GM12878 (cell line): Measurements from ENCODE around the gene NT5DC3. TPM values are rescaled to one million over a fixed set of nuclear protein-coding genes. Genes with fewer than 3 reads are reported as not detected.

Source experiments
- ATAC-seq: fragments of 200-7000 bp; cut with Tn5 transposase; 3 replicates; pipeline ENCODE4 v1.9.1; 2020; ENCODE audit warnings: mild to moderate bottlenecking, moderate library complexity
- BruUV-seq: library from RNA; stranded (reverse); fragments of 400-500 nt; replicated peaks from 2 replicates; lab custom pipeline; 2021; lab: Mats Ljungman, UMichigan
- CTCF ChIA-PET: fragments of 300-600 bp; sonication (Branson Sonifier 250); formaldehyde crosslinking; extraction: SDS; loops from one replicate; lab custom pipeline; 2021; ENCODE audit warnings: inconsistent platforms; lab: Yijun Ruan, JAX
- POLR2A ChIA-PET: fragments of 350-600 bp; formaldehyde crosslinking; extraction: SDS; loops from one replicate; lab custom pipeline; 2021; ENCODE audit warnings: inconsistent platforms; lab: Charles Lee
- RAD21 ChIA-PET: fragments of 300-600 bp; sonication (Branson Sonifier 250); formaldehyde crosslinking; loops from one replicate; lab custom pipeline; 2023; ENCODE audit warnings: antibody characterized with exemption; ENCODE audit not compliant: unreplicated experiment; lab: Charles Lee
- SMC1A ChIA-PET: fragments of 300-600 bp; sonication (Branson Sonifier 250); formaldehyde crosslinking; loops from one replicate; lab custom pipeline; 2023; ENCODE audit not compliant: unreplicated experiment, uncharacterized antibody; lab: Charles Lee
- DNase-seq: peaks from one replicate; pipeline ENCODE4 v3.0.0-alpha.2; 2011; ENCODE audit warnings: low read depth, low spot score
- FAIRE-seq: peaks from 3 replicates; lab custom pipeline; 2011; peaks lifted over from hg19 to GRCh38; lab: Jason Lieb, UNC
- H2AFZ ChIP-seq: 2 replicates; pipeline ENCODE4 v1.6.0; 2011; ENCODE audit warnings: low read depth, low read length, control low read depth; ENCODE audit not compliant: control insufficient read depth
- H3K27ac ChIP-seq: 2 replicates; pipeline ENCODE4 v1.5.1; 2011; ENCODE audit warnings: control low read depth; ENCODE audit not compliant: control insufficient read depth, insufficient read depth
- H3K27me3 ChIP-seq, 2 experiments: replicated peaks in 1 of 2; 2 replicates each; pipeline versions ENCODE4 v1.6.0 to v1.6.1; 2011; ENCODE audit warnings: low read length in 1 of 2; ENCODE audit not compliant: control insufficient read depth in 2 of 2, insufficient read depth in 2 of 2
- H3K36me3 ChIP-seq, 2 experiments: 2 replicates each; pipeline ENCODE4 v1.5.1; 2011; ENCODE audit warnings: low read length in 1 of 2; ENCODE audit not compliant: control insufficient read depth in 2 of 2, insufficient read depth in 2 of 2
- H3K4me1 ChIP-seq: 2 replicates; pipeline ENCODE4 v1.6.1; 2011; ENCODE audit warnings: mild to moderate bottlenecking, low read length, moderate library complexity, mixed read lengths; ENCODE audit not compliant: control insufficient read depth, insufficient read depth
- H3K4me2 ChIP-seq: 2 replicates; pipeline ENCODE4 v1.6.0; 2011; ENCODE audit warnings: control low read depth; ENCODE audit not compliant: control insufficient read depth, insufficient read depth
- H3K4me3 ChIP-seq: fragments of 200-600 bp; sonication (generic); 2 replicates; pipeline ENCODE4 v1.5.1; 2016
- H3K79me2 ChIP-seq: 2 replicates; pipeline ENCODE4 v1.6.0; 2011; ENCODE audit warnings: low read length; ENCODE audit not compliant: control insufficient read depth, insufficient read depth
- H3K9ac ChIP-seq: 2 replicates; pipeline ENCODE4 v1.8.0; 2011; ENCODE audit warnings: low read length, control low read depth, mixed read lengths; ENCODE audit not compliant: control insufficient read depth, insufficient read depth
- H3K9me3 ChIP-seq: replicated peaks from 3 replicates; pipeline ENCODE4 v1.5.1; 2011; ENCODE audit warnings: mild to moderate bottlenecking, low read length; ENCODE audit not compliant: control insufficient read depth, insufficient read depth
- H4K20me1 ChIP-seq: 2 replicates; pipeline ENCODE4 v1.6.0; 2011; ENCODE audit not compliant: control insufficient read depth, insufficient read depth
- ASH2L ChIP-seq: fragments of 300-600, 200-600 bp; sonication (generic); IDR thresholded peaks from 2 replicates; pipeline ENCODE4 v1.6.1; 2017; ENCODE audit warnings: low read depth, mild to moderate bottlenecking, borderline replicate concordance
- ATF2 ChIP-seq: IDR thresholded peaks from 2 replicates; pipeline ENCODE4 v1.6.1; 2012; ENCODE audit warnings: low read length, inconsistent platforms
- BCL11A ChIP-seq: IDR thresholded peaks from 2 replicates; pipeline ENCODE4 v1.6.1; 2011; ENCODE audit warnings: low read depth, low read length
- CREB1 ChIP-seq: IDR thresholded peaks from 2 replicates; pipeline ENCODE4 v1.6.1; 2012; ENCODE audit warnings: low read depth, mild to moderate bottlenecking, inconsistent platforms
- HDGF ChIP-seq: fragments of 450-650 bp; IDR thresholded peaks from 2 replicates; pipeline ENCODE4 v1.6.1; 2016; ENCODE audit warnings: antibody characterized with exemption
- HSF1 ChIP-seq: fragments of 150-350 bp; IDR thresholded peaks from 2 replicates; pipeline ENCODE4 v1.6.1; 2014; ENCODE audit warnings: mild to moderate bottlenecking, low read depth, low read length
- IRF3 ChIP-seq: fragments of 450-650 bp; IDR thresholded peaks from 2 replicates; pipeline ENCODE4 v1.6.1; 2014; ENCODE audit warnings: mild to moderate bottlenecking
- MEF2A ChIP-seq: IDR thresholded peaks from 2 replicates; pipeline ENCODE4 v1.6.1; 2011; ENCODE audit warnings: low read depth, mild to moderate bottlenecking, low read length, moderate library complexity; ENCODE audit not compliant: insufficient read depth
- NFIC ChIP-seq: IDR thresholded peaks from 2 replicates; pipeline ENCODE4 v1.6.1; 2012; ENCODE audit warnings: low read depth, mild to moderate bottlenecking, inconsistent platforms, low read length, moderate library complexity
- PAX8 ChIP-seq: fragments of 450-650 bp; IDR thresholded peaks from 2 replicates; pipeline ENCODE4 v1.6.1; 2017; ENCODE audit warnings: mild to moderate bottlenecking, moderate library complexity
- POLR2AphosphoS2 ChIP-seq: IDR thresholded peaks from 2 replicates; pipeline ENCODE4 v1.6.1; 2011; ENCODE audit warnings: low read depth, mild to moderate bottlenecking, low read length, improper control_type of control experiment, moderate library complexity
- RAD51 ChIP-seq: fragments of 450-650 bp; IDR thresholded peaks from 2 replicates; pipeline ENCODE4 v1.6.1; 2016; ENCODE audit warnings: moderate library complexity, mild to moderate bottlenecking, inconsistent platforms
- SREBF2 ChIP-seq: IDR thresholded peaks from 2 replicates; pipeline ENCODE4 v1.6.1; 2012; ENCODE audit warnings: mild to moderate bottlenecking, low read length
- SUPT20H ChIP-seq: IDR thresholded peaks from 2 replicates; pipeline ENCODE4 v1.6.1; 2011; ENCODE audit warnings: low read depth, mild to moderate bottlenecking, low read length, moderate library complexity, borderline replicate concordance; ENCODE audit not compliant: control insufficient read depth
- WGBS: methylation state at CpG from one replicate; pipeline ENCODE4 v1.1.6; 2016; ENCODE audit warnings: low lambda C conversion rate; ENCODE audit not compliant: insufficient replicate concordance, insufficient coverage; ENCODE audit errors: missing lambda C conversion rate; 5-methylcytosine and 5-hydroxymethylcytosine counted together
- in situ Hi-C: fragments of 300-500 bp; cut with MboI; formaldehyde crosslinking; loops from 9 replicates; pipeline ENCODE4 v1.14.3; 2018; ENCODE audit warnings: mixed read lengths
- intact Hi-C: fragments of 100-400 bp; cut with micrococcal nuclease; formaldehyde crosslinking; loops from one replicate; pipeline ENCODE4 v1.14.2; 2022; ENCODE audit not compliant: unreplicated experiment
- polyA plus RNA-seq, 11 experiments: library from polyadenylated mRNA; depleted of rRNA in 4 of 11; unstranded in 6 of 11; stranded (reverse) in 5 of 11; fragments of >200 nt; fragmentation: Nextera tagmentation in 4 of 11; fragmentation: Illumina TruSeq in 1 of 11; extraction: Ambion mirVana in 4 of 11; extraction: Trizol in 1 of 11; gene quantifications; 1 replicate in 1 of 11; 2 replicates in 10 of 11; pipeline versions ENCODE4 v1.2.1 to v1.2.3, GENCODE V29; 2011 to 2016; ENCODE audit warnings: inconsistent platforms in 2 of 11, missing spikeins in 2 of 11, low read depth in 1 of 11
- total RNA-seq, 4 experiments: library from RNA; depleted of rRNA in 3 of 4; stranded (reverse); fragments of >200 nt in 3 of 4; fragmentation: Illumina TruSeq in 1 of 4; extraction: Trizol in 1 of 4; gene quantifications; 2 replicates each; pipeline versions ENCODE4 v1.2.1 to v1.2.3, GENCODE V29; 2013 to 2021
- TF ChIP-seq, protein P1 (sequence below): fragments of 450-650 bp; IDR thresholded peaks from 2 replicates; pipeline ENCODE4 v1.6.1; 2016; ENCODE audit warnings: mild to moderate bottlenecking

The NT5DC3 gene
- total and polyA plus RNA-seq, 10 of the 15 experiments (the other 5 are each of a cell fraction or from before 2014, with no cell fraction given): 2.0 to 12.4 (median 5.9) TPM

DNA sequence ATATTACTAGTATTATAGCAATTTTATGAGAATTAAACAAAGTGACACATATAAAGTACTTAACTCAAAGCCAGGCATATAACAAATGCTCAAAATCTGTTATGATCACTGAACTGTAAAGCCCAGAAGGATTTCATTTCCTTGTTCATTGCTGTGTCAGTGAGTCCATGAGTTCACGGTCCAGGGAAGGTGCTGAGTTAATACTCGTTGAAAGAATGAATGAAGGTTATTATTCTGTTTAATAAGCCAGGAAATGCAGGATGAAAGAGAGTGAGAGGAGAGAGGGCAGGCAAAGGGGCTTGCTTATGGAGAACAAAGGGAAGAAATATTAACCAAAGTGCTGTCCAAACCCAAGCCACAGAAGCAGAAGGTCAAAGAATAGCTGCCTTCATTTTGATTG, 40.2 kb upstream of the NT5DC3 start (continued):
- TF ChIP-seq HSF1 (no peak), POLR2AphosphoS2 (no peak), IRF3 (no peak), ASH2L (no peak), SREBF2 (no peak), SUPT20H (no peak)
- TF ChIP-seq, all 136 proteins: peak for 3

GRCh38 chr12:103880299-103881142, 39.5 kb upstream of the NT5DC3 start:
- no peaks in the 10 kb centered on the region for H3K36me3 ChIP-seq
- ChIA-PET POLR2A (interaction anchor here (0.6 to 5.8 kb wide), 8 partner anchors 39 to 756 kb away, joined by 3 to 73 read pairs (median 3); partner anchors contain the start of genes HSP90B1, NT5DC3 and TDG), CTCF (interaction anchor here (0.7 to 10.6 kb wide), 14 partner anchors 10 to 477 kb away, joined by 3 to 239 read pairs (median 4); no protein-coding TSS in a partner anchor), RAD21 (interaction anchor here (0.5 to 7.0 kb wide), 11 partner anchors 9 to 408 kb away, joined by 3 to 121 read pairs (median 5); partner anchors contain the start of genes HCFC2, HSP90B1, NFYB and TDG), SMC1A (interaction anchor here (0.5 to 7.3 kb wide), 18 partner anchors 10 to 795 kb away, joined by 3 to 125 read pairs (median 4); partner anchors contain the start of genes HSP90B1 and TDG)
- H3K79me2 ChIP-seq: no peaks in the 10 kb centered on the region
- DNase-seq: peak; percentile 74
- no peaks in the 10 kb centered on the region for H3K9me3 ChIP-seq
- ATAC-seq: peak; percentile 79
- H2AFZ ChIP-seq: peak overlapping the region; percentile 21
- H3K4me3 ChIP-seq: peak overlapping the region; percentile 39; the same call in 1 of the 2 replicates
- in situ Hi-C loops (loop anchor here (5.0 kb wide), 1 partner anchor 227 kb away; no protein-coding TSS in a partner anchor), intact Hi-C loops (loop anchor here (2.0 to 10.0 kb wide), 3 partner anchors 48 to 474 kb away; partner anchors contain the start of gene TDG)
- H3K9ac ChIP-seq: peak overlapping the region; percentile 10; the same call in 1 of the 2 replicates
- no peak for FAIRE-seq
- BruUV-seq: TSS peak; percentile 60
- H3K4me2 ChIP-seq: peak overlapping the region; percentile 12
- no peaks in the 10 kb centered on the region for H3K27me3 ChIP-seq
- H4K20me1 ChIP-seq: no peaks in the 10 kb centered on the region
- peaks cover 35% of the 10 kb centered on the region for H3K4me1 ChIP-seq
- WGBS: 13% methylated on average over 8 of the region's 8 CpGs
- peak overlapping the region; percentile 77 for H3K27ac ChIP-seq
- TF ChIP-seq HDGF (no peak), CREB1 (peak; percentile 36; the same call in 1 of the 2 replicates), NFIC (peak; percentile 48; the same call in 1 of the 2 replicates), PAX8 (no peak), ATF2 (peak; percentile 39; the same call in 1 of the 2 replicates), BCL11A (0 out of 2 replicates have a peak, but pooled peaks have one; percentile 10), RAD51 (no peak), MEF2A (0 out of 2 replicates have a peak, but pooled peaks have one; percentile 18)
- TF ChIP-seq, protein P1, sequence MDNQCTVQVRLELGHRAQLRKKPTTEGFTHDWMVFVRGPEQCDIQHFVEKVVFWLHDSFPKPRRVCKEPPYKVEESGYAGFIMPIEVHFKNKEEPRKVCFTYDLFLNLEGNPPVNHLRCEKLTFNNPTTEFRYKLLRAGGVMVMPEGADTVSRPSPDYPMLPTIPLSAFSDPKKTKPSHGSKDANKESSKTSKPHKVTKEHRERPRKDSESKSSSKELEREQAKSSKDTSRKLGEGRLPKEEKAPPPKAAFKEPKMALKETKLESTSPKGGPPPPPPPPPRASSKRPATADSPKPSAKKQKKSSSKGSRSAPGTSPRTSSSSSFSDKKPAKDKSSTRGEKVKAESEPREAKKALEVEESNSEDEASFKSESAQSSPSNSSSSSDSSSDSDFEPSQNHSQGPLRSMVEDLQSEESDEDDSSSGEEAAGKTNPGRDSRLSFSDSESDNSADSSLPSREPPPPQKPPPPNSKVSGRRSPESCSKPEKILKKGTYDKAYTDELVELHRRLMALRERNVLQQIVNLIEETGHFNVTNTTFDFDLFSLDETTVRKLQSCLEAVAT: no peak
